SK-N-SH treated with all-trans-retinoic acid at 6 μM for 48 hours (cell line): ENCODE data around the gene ARHGEF10L.

ENCODE experiments used
- ARNTL ChIP-seq: fragments of 450-650 bp; formaldehyde crosslinking; IDR thresholded peaks from 2 replicates; pipeline ENCODE4 v1.5.0; 2020; ENCODE audit warnings: low read depth, mild to moderate bottlenecking, moderate library complexity, borderline replicate concordance
- CREB5 ChIP-seq: fragments of 250-450 bp; sonication (Bioruptor Pico); IDR thresholded peaks from 2 replicates; pipeline ENCODE4 v1.5.1; 2020; ENCODE audit warnings: low read depth, mild to moderate bottlenecking, moderate library complexity
- OSR1 ChIP-seq: fragments of 250-450 bp; sonication (Bioruptor Pico); IDR thresholded peaks from 2 replicates; pipeline ENCODE4 v1.8.0; 2022; ENCODE audit warnings: moderate library complexity, mild to moderate bottlenecking, inconsistent platforms
- PATZ1 ChIP-seq: fragments of 250-450 bp; sonication (Bioruptor Pico); IDR thresholded peaks from 2 replicates; pipeline ENCODE4 v1.8.0; 2020; ENCODE audit warnings: mild to moderate bottlenecking, moderate library complexity, borderline replicate concordance
- TCF4 ChIP-seq: fragments of 250-450 bp; sonication (Bioruptor Pico); IDR thresholded peaks from 2 replicates; pipeline ENCODE4 v1.8.0; 2021; ENCODE audit warnings: mild to moderate bottlenecking, moderate library complexity, borderline replicate concordance
- ZFP30 ChIP-seq: fragments of 450-650 bp; formaldehyde crosslinking; IDR thresholded peaks from 2 replicates; pipeline ENCODE4 v1.5.0; 2022; ENCODE audit warnings: mild to moderate bottlenecking, moderate library complexity
- TF ChIP-seq, protein P1 (sequence below): fragments of 250-450 bp; sonication (Bioruptor Pico); IDR thresholded peaks from 2 replicates; pipeline ENCODE4 v1.5.1; 2021; ENCODE audit warnings: mild to moderate bottlenecking, moderate library complexity

GRCh38 chr1:17558954-17559614 lies 19.6 kb downstream of the ARHGEF10L start:
- TF ChIP-seq CREB5 (CRISPR knock-in tag): no peak
- no peak for TF ChIP-seq ARNTL (CRISPR knock-in tag)
- no peak for TF ChIP-seq PATZ1
- TF ChIP-seq TCF4: no peak
- TF ChIP-seq, protein P1, sequence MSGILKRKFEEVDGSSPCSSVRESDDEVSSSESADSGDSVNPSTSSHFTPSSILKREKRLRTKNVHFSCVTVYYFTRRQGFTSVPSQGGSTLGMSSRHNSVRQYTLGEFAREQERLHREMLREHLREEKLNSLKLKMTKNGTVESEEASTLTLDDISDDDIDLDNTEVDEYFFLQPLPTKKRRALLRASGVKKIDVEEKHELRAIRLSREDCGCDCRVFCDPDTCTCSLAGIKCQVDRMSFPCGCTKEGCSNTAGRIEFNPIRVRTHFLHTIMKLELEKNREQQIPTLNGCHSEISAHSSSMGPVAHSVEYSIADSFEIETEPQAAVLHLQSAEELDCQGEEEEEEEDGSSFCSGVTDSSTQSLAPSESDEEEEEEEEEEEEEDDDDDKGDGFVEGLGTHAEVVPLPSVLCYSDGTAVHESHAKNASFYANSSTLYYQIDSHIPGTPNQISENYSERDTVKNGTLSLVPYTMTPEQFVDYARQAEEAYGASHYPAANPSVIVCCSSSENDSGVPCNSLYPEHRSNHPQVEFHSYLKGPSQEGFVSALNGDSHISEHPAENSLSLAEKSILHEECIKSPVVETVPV (CRISPR knock-in tag): no peak
- no peak for TF ChIP-seq ZFP30 (CRISPR knock-in tag)
- no peak for TF ChIP-seq OSR1
